Rectal smooth muscle tissue (tissue), 1 donor: ENCODE data around the gene VILL.

Experiments
- H3K27ac ChIP-seq: one replicate; pipeline ENCODE4 v1.7.0; 2013; ENCODE audit warnings: low read depth, low read length, inconsistent platforms
- H3K27me3 ChIP-seq: one replicate; pipeline ENCODE4 v1.7.0; 2013; ENCODE audit warnings: low read length; ENCODE audit not compliant: control insufficient read depth, insufficient read depth
- H3K36me3 ChIP-seq: one replicate; pipeline ENCODE4 v1.7.0; 2013; ENCODE audit warnings: low read length; ENCODE audit not compliant: control insufficient read depth, insufficient read depth
- H3K4me1 ChIP-seq: one replicate; pipeline ENCODE4 v1.7.0; 2013; ENCODE audit warnings: low read length; ENCODE audit not compliant: control insufficient read depth, insufficient read depth
- H3K4me3 ChIP-seq: one replicate; pipeline ENCODE4 v1.7.0; 2013; ENCODE audit warnings: low read length
- H3K9ac ChIP-seq: one replicate; pipeline ENCODE4 v1.7.0; 2013; ENCODE audit warnings: low read length

Gene VILL

DNA sequence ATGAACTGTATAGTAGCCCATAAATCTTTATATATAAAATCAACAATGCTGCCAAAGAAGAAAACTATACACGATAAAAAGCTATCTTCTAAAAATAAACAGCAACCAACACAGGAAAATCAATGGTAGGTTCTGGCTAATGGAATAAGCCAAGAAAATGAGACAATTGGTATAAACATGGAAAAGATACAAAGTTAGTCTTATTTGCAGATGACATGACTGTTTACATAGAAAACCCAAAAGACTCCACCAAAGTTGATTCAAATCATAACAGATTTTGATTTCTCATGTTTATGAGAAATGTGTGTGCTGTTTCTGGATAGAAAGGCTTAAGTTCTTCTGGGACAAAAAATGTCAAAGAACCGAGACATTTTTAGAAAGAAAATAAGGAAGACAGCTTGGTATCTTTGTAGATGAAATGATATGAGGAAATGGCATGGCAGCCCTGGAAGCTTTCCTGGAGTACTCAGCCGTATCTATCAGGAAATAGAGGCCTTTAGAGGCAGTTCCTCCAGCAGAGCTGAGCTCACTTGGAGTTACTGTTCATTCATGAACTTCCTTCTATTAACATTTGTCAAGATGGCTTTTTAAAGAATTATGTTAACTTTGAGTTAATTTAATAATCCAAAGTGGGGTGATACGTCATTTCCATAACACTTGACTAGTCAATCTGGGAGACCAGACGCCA, 36.7 kb upstream of the VILL start:
- H3K4me3 ChIP-seq: no peak overlapping the region
- no peaks in the 10 kb centered on the region for H3K27me3 ChIP-seq
- no peaks in the 10 kb centered on the region for H3K36me3 ChIP-seq
- peaks cover 16% of the 10 kb centered on the region for H3K4me1 ChIP-seq
- no peak overlapping the region for H3K9ac ChIP-seq
- H3K27ac ChIP-seq: no peak overlapping the region

DNA sequence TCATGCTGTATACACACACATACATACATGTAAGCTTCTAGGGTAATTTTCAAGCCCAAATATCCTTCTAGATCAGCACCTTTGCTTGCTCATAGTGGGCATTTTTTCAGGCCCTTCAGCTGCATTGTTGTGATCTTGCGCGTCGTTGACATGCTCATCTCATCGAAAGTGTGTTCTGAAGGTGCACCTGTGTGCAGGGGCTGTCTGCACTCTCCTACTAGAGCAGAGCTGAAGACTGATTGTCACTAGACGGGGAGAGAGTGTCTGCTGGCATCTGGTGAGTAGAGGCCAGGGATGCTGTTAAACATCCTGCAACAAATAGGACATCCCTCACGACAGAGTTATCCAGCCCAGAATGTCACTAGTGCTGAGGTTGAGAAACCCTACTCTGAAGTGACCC, 35.7 kb upstream of the VILL start:
- Histone ChIP-seq H3K27me3 (no peaks in the 10 kb centered on the region), H3K4me1 (peaks cover 16% of the 10 kb centered on the region), H3K4me3 (no peak overlapping the region), H3K27ac (no peak overlapping the region), H3K36me3 (no peaks in the 10 kb centered on the region), H3K9ac (no peak overlapping the region)

DNA sequence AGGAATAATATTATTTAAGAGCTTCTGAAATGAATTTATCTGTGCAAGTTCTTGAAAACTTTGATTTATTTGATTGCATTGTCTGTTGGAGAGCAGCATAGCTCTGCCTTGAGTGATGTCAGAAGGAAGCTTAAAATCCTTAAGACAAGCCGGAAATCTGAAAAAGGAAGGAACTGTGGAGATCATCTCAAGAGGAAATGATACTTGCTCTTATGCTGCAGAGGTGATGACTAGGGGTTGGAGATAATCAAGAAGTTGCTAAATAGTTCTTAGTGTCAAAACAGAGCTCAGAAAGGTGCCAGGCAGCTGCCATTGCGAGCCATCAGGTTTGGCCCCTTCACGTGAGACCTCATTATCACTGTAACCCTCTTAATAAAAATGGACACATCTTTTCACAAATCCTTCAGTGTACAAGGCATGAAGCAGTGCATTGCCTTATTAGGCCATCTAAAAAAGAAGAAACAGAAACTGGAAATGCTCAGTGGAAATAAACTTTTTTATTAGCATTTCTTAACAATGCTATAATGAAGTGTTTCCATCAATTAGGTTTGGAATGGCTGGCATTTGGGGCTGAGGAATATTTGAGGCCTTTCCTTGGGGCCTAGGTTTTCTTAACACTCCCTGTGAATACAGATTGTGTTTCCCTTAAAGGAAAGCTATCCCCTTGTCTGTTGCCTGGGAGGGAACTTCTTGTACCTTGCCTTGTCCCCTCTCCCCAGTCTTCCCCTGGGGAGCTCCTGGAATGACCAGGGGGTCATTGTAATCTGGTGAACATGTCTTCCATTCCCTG, 34.5 kb upstream of the VILL start:
- Histone ChIP-seq H3K27ac (peak overlapping the region; percentile 65), H3K4me3 (no peak overlapping the region), H3K36me3 (no peaks in the 10 kb centered on the region), H3K9ac (no peak overlapping the region), H3K27me3 (no peaks in the 10 kb centered on the region), H3K4me1 (peaks cover 16% of the 10 kb centered on the region)

DNA sequence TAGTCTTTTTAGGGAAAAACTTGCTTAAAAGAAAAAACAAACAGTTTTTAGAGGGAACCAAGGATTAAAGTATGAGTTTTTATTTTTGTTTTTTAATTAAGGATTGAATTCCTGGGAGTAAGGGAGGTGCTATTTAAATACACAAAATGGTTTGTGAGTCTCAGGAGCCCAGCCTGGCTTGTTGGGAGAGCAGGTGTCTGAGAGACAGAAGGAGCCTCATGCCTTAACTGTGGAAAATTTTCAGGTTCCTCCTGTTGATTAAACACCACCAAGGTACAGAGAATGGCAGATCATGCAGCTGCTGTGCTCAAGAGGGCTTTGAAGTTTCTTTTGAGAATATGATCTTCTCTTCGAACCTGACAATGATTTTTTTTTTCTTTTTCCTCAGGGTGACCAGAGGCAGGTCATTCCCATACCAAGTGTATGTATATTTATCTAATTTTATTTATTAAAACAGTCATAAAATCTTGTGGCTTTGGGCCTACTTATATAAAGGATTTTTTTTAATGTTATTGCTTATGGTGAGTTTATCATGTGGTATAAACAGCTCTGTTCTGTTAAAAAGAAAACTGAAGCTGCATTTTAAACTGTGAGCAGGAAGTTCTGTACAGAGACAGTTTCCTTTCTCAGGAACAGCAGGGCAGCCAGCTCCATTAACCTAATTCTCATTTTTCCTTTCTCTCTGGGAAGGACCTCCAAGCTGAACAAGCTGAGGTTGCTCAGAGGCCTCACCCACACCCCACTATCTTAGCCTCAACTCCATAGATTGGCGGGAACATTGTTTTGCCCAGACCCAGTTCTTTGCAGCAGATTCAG, 33.7 kb upstream of the VILL start:
- Histone ChIP-seq H3K27me3 (no peaks in the 10 kb centered on the region), H3K27ac (peak overlapping the region; percentile 65), H3K9ac (no peak overlapping the region), H3K4me3 (no peak overlapping the region), H3K4me1 (peaks cover 16% of the 10 kb centered on the region), H3K36me3 (no peaks in the 10 kb centered on the region)

DNA sequence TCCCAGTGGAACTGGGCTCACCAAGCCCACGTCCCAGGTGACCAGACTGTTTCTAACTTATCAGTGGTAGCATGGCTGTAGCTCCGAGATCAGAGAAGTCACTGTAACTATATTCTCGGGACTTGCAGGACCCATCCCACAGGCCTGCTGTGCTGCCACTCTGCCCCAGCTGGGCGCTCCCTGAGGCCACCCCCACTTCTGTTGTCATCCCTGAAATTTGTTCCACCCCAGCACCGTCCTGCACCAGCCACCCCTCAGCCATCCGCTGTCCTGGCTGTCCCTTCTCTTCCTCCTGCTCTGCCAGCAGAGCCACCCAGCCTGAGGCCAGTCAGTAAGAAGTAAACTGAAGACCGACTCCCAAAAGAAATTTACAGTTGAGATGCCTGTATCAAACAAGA, 33.0 kb upstream of the VILL start:
- Histone ChIP-seq H3K9ac (no peak overlapping the region), H3K4me1 (peaks cover 16% of the 10 kb centered on the region), H3K27me3 (no peaks in the 10 kb centered on the region), H3K36me3 (no peaks in the 10 kb centered on the region), H3K27ac (peak overlapping the region; percentile 65), H3K4me3 (no peak overlapping the region)

DNA sequence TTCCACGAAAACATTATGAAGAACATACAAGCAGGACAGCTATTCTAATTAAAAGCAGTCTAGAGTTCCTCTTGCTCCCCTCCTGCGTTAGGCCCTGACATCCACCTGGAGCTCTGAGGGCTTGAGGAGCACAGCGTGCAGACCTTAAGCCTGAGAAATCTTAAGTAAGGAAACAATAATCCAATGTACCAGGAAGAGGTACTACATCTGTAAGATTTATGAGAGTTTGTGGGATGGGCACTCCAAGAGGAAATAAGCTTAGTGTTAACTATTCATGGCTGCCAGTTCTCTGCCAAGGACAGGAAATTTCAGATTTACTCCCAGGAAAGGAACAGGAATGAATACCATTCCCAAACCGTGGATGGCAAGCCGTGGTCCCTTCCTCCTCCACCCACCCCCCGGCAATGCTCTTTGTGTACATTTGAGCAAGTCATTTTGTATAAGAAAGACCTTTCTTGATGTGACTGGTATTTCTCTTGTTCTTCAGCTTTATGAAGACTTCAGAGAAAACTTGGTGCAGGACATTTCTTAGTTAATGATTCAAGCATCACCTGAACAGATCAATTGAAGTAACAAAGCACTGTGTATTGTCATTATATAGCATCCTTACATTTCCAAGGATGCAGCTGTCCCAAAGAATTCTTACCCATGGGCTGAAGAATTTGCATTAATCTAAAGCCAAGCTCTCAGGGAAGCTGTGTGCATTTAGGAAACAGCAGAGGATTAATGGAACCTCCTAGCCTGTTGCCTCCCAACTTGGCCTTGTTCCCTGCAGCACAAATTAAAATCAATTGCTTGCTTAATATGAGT, 28.8 kb upstream of the VILL start:
- no peak overlapping the region for H3K27ac ChIP-seq
- H3K4me1 ChIP-seq: peaks cover 5% of the 10 kb centered on the region

DNA sequence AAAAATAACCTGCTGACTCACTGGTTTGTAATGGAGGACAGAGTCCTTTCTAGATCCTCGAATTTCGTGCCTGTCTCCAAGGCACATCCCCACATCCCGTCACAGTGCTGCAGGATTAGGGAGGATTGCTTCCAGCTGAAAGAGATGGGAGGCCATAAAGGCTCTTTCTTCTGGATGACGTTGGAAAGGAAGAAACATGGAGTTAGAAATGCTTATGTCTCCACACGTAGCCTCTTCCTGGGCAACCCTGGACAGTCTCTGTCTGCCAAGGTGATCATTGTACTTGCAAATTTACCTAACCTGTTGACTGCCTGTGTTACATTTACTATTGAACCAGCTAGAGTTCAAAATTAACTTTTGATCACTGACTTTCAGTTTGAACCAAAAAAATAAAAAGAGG, 27.6 kb upstream of the VILL start:
- peak overlapping the region; percentile 10 for H3K27ac ChIP-seq
- no peak overlapping the region for H3K9ac ChIP-seq
- no peaks in the 10 kb centered on the region for H3K36me3 ChIP-seq

More for the DNA sequence above, 28.8 kb upstream of the VILL start:
- no peak overlapping the region for H3K4me3 ChIP-seq
- no peak overlapping the region for H3K9ac ChIP-seq
- no peaks in the 10 kb centered on the region for H3K36me3 ChIP-seq
- no peaks in the 10 kb centered on the region for H3K27me3 ChIP-seq

DNA sequence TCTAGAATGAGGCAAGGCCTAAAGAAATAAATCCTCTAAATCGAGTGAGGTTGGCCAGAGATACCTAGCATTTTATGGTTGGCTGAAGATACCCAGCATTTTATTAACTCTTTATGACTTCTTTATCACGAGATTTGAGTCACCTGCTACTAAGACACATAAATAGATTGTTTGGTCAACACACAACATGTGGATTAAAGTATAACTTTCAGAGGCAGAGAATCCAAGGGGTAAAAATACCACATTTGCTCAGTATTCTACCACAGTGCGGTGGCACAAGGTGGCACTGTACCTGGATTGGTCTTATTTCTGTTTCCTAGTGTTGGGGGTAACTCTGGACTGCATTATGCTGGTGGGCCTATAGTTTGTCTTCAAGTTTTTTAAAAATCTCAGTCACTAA, 27.0 kb upstream of the VILL start:
- Histone ChIP-seq H3K36me3 (no peaks in the 10 kb centered on the region), H3K27ac (no peak overlapping the region), H3K4me3 (no peak overlapping the region), H3K4me1 (no peaks in the 10 kb centered on the region), H3K27me3 (no peaks in the 10 kb centered on the region), H3K9ac (no peak overlapping the region)

More for the DNA sequence above, 27.6 kb upstream of the VILL start:
- no peaks in the 10 kb centered on the region for H3K4me1 ChIP-seq
- H3K27me3 ChIP-seq: no peaks in the 10 kb centered on the region
- H3K4me3 ChIP-seq: no peak overlapping the region

DNA sequence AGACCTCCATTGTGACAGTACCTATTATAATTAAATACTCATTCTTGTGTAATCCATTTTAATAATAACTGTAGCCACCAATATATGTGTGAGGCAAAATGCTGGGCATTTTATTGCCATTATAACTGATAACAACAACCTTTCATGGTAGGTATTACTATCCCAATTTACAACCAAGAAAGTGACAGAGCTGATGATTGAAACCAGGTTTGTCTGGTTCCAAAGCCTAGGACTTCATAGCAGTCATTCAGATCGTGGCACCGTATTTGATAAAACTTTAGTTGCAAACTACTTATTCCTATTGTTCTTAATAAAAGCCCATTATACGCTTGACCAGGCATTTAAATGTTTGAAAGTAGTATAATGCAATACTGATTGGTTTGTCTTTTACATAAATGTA, 26.4 kb upstream of the VILL start:
- Histone ChIP-seq H3K4me1 (no peaks in the 10 kb centered on the region), H3K9ac (no peak overlapping the region), H3K27me3 (no peaks in the 10 kb centered on the region), H3K4me3 (no peak overlapping the region), H3K27ac (no peak overlapping the region), H3K36me3 (no peaks in the 10 kb centered on the region)

DNA sequence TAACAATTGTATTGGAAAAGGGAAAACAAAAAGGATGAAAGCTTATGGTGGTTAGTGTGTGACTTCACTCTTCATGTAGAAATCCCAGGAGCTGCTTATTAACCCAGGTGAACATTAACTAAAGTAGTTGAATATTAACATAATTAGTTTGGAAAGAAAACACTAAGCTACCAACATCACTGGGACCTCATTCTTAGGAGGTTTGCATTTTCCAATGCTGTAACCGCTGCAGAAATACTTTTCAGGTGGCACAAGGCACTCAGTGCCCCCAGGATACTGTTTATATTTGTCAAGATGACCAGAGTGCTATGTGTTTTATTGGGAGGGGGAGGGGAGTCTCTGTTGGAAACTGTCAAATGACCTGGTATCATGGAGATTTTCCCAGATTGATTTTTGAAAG, 25.9 kb upstream of the VILL start:
- H3K4me3 ChIP-seq: no peak overlapping the region
- H3K9ac ChIP-seq: no peak overlapping the region
- no peaks in the 10 kb centered on the region for H3K36me3 ChIP-seq

DNA sequence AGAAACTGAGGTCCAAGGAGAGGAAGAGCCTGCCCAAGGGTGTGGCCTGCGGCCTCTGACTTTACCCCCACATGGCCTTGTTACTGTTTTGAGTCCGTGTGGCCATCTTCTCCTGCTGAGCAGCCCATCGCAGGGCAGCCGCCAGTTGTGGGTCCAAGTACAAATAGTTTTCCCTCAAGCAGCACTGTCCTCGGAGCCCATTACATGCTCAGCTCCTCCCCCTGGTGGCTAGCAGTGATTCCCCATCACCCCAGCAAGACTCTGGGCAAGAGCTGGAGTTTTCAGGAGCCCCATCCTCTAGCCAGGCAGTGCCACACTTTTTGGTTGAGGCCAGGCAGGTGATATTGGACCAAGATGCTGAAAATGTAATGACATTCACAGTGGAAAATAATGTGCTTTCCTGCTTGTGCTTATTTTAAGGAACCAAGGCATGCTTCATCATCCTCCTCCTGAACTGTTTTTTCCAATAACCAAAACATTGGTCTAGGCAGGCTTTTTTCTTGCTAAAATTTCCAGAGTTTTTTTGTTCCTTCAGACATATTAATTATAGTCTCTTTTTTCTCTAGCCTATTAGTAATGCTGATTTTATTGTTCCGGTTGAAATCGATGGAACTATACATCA, 23.2 kb upstream of the VILL start:
- Histone ChIP-seq H3K4me1 (no peaks in the 10 kb centered on the region), H3K9ac (no peak overlapping the region), H3K36me3 (no peaks in the 10 kb centered on the region)

More for the DNA sequence above, 25.9 kb upstream of the VILL start:
- Histone ChIP-seq H3K27me3 (no peaks in the 10 kb centered on the region), H3K27ac (no peak overlapping the region), H3K4me1 (no peaks in the 10 kb centered on the region)

More for the DNA sequence above, 23.2 kb upstream of the VILL start:
- H3K27ac ChIP-seq: no peak overlapping the region
- no peak overlapping the region for H3K4me3 ChIP-seq
- H3K27me3 ChIP-seq: no peaks in the 10 kb centered on the region
